PC-3 (cell line): Measurements from ENCODE around the gene MLPH. TPM values are rescaled to one million over a fixed set of nuclear protein-coding genes. Genes with fewer than 3 reads are reported as not detected.

Source experiments
- ATAC-seq: fragments of 200-7000 bp; cut with Tn5 transposase; 2 replicates; pipeline ENCODE4 v1.9.1; 2020; ENCODE audit warnings: mild to moderate bottlenecking, moderate library complexity
- BruUV-seq: library from RNA; stranded (reverse); fragments of 400-500 nt; replicated peaks from 2 replicates; lab custom pipeline; 2021; lab: Mats Ljungman, UMichigan
- CTCF ChIA-PET: fragments of 300-600 bp; sonication (Branson Sonifier 250); formaldehyde crosslinking; loops from one replicate; lab custom pipeline; 2022; ENCODE audit warnings: antibody characterized with exemption; lab: Charles Lee
- POLR2A ChIA-PET: fragments of 300-600 bp; sonication (Branson Sonifier 250); formaldehyde crosslinking; loops from one replicate; lab custom pipeline; 2022; ENCODE audit warnings: antibody characterized with exemption; ENCODE audit not compliant: unreplicated experiment; lab: Charles Lee
- DNase-seq: peaks from one replicate; pipeline ENCODE4 v3.0.0-alpha.2; 2015
- H2AFZ ChIP-seq: fragments of 300-600 bp; sonication (generic); 2 replicates; pipeline ENCODE4 v1.6.0; 2016; ENCODE audit warnings: antibody characterized with exemption, low read length
- H3F3A ChIP-seq: fragments of 300-600 bp; sonication (generic); one replicate; pipeline ENCODE4 v1.6.0; 2017; ENCODE audit warnings: antibody characterized with exemption, low read length, control low read depth, mild to moderate bottlenecking; ENCODE audit not compliant: unreplicated experiment
- H3K27ac ChIP-seq: fragments of 300-600 bp; sonication (generic); 2 replicates; pipeline ENCODE4 v1.5.1; 2016; ENCODE audit warnings: mild to moderate bottlenecking, low read length
- H3K27me3 ChIP-seq: fragments of 300-600 bp; sonication (generic); 2 replicates; pipeline ENCODE4 v1.6.1; 2016; ENCODE audit warnings: low read length, mixed read lengths
- H3K36me3 ChIP-seq: fragments of 300-600 bp; sonication (generic); 2 replicates; pipeline ENCODE4 v1.6.1; 2016; ENCODE audit warnings: low read depth, mixed run types, low read length, mixed read lengths
- H3K4me1 ChIP-seq: fragments of 300-600 bp; sonication (generic); 2 replicates; pipeline ENCODE4 v1.5.1; 2016; ENCODE audit warnings: low read length; ENCODE audit not compliant: insufficient read depth
- H3K4me2 ChIP-seq: fragments of 300-600 bp; sonication (generic); 2 replicates; pipeline ENCODE4 v1.6.0; 2016; ENCODE audit warnings: low read length
- H3K4me3 ChIP-seq: fragments of 300-600 bp; sonication (generic); 2 replicates; pipeline ENCODE4 v1.5.1; 2016; ENCODE audit warnings: mild to moderate bottlenecking, low read length, mixed read lengths
- H3K79me2 ChIP-seq: fragments of 300-600 bp; sonication (generic); 2 replicates; pipeline ENCODE4 v1.6.1; 2017; ENCODE audit warnings: low read length, mixed read lengths
- H3K9ac ChIP-seq: fragments of 300-600 bp; sonication (generic); 2 replicates; pipeline ENCODE4 v1.6.0; 2016; ENCODE audit warnings: mild to moderate bottlenecking, low read length
- H3K9me2 ChIP-seq: fragments of 300-600 bp; sonication (generic); replicated peaks from 2 replicates; pipeline ENCODE4 v1.6.1; 2016; ENCODE audit warnings: mixed run types, low read length, mixed read lengths
- H3K9me3 ChIP-seq: fragments of 300-600 bp; sonication (generic); 2 replicates; pipeline ENCODE4 v1.6.1; 2016; ENCODE audit warnings: low read length, mixed read lengths
- H4K20me1 ChIP-seq: fragments of 300-600 bp; sonication (generic); 2 replicates; pipeline ENCODE4 v1.6.1; 2016; ENCODE audit warnings: low read length, mixed read lengths
- CTCF ChIP-seq: fragments of 300-600 bp; sonication (generic); conservative IDR thresholded peaks from 2 replicates; pipeline ENCODE4 v1.5.1; 2017; ENCODE audit warnings: antibody characterized with exemption, low read depth, mild to moderate bottlenecking, low read length
- EZH2 ChIP-seq: fragments of 300-600 bp; sonication (generic); IDR thresholded peaks from one replicate; pipeline ENCODE4 v1.6.1; 2017; ENCODE audit warnings: antibody characterized with exemption, mild to moderate bottlenecking, low read length; ENCODE audit not compliant: unreplicated experiment
- EZH2phosphoT487 ChIP-seq: fragments of 300-600 bp; sonication (generic); IDR thresholded peaks from 2 replicates; pipeline ENCODE4 v1.6.1; 2018; ENCODE audit warnings: mild to moderate bottlenecking, antibody characterized with exemption, low read length, borderline replicate concordance
- intact Hi-C: fragments of 100-400 bp; cut with micrococcal nuclease; formaldehyde crosslinking; loops from 2 replicates; pipeline ENCODE4 v1.9.0; 2023
- total RNA-seq: library from RNA; depleted of rRNA; stranded (reverse); fragments of >200 nt; gene quantifications from 2 replicates; pipeline ENCODE4 v1.2.3, GENCODE V29; 2014

The MLPH gene
- total RNA-seq, 1 experiment from 2014 or later: 201 TPM

GRCh38 chr2:237538901-237539300, 51.9 kb downstream of the MLPH start:
- no peak overlapping the region for H3K27ac ChIP-seq
- no peak for ATAC-seq

GRCh38 chr2:237539681-237540080, 52.6 kb downstream of the MLPH start:
- H3K4me2 ChIP-seq: no peak overlapping the region
- no peaks in the 10 kb centered on the region for H3K9me2 ChIP-seq
- intact Hi-C loops: no loop called here
- H4K20me1 ChIP-seq: no peaks in the 10 kb centered on the region
- H3K4me3 ChIP-seq: no peak overlapping the region
- no peak overlapping the region for H3K27ac ChIP-seq
- no peak for DNase-seq
- no peaks in the 10 kb centered on the region for H3K9me3 ChIP-seq
- no TSS peak for BruUV-seq
- no peak overlapping the region for H3K9ac ChIP-seq
- no peaks in the 10 kb centered on the region for H3K27me3 ChIP-seq
- no peaks in the 10 kb centered on the region for H3K4me1 ChIP-seq
- no peaks in the 10 kb centered on the region for H3F3A ChIP-seq
- no peak overlapping the region for H2AFZ ChIP-seq
- peak; percentile 4; the same call in 1 of the 2 replicates for ATAC-seq
- peaks cover 36% of the 10 kb centered on the region for H3K36me3 ChIP-seq
- POLR2A ChIA-PET: no interaction called here
- TF ChIP-seq EZH2phosphoT487 (no peak), CTCF (no peak), EZH2 (no peak)
- H3K79me2 ChIP-seq: no peaks in the 10 kb centered on the region
- CTCF ChIA-PET: interaction anchor here (1.5 kb wide), 1 partner anchor 68 kb away, joined by 3 read pairs; no protein-coding TSS in a partner anchor

More at GRCh38 chr2:237538901-237539300, 51.9 kb downstream of the MLPH start:
- H4K20me1 ChIP-seq: no peaks in the 10 kb centered on the region
- H3F3A ChIP-seq: no peaks in the 10 kb centered on the region
- no TSS peak for BruUV-seq
- H3K79me2 ChIP-seq: no peaks in the 10 kb centered on the region
- no peaks in the 10 kb centered on the region for H3K27me3 ChIP-seq
- no peak overlapping the region for H2AFZ ChIP-seq
- TF ChIP-seq EZH2phosphoT487 (no peak), CTCF (no peak), EZH2 (no peak)
- peaks cover 43% of the 10 kb centered on the region for H3K36me3 ChIP-seq
- no peak for DNase-seq
- H3K9ac ChIP-seq: no peak overlapping the region
- H3K4me3 ChIP-seq: no peak overlapping the region
- no peaks in the 10 kb centered on the region for H3K9me2 ChIP-seq
- H3K9me3 ChIP-seq: no peaks in the 10 kb centered on the region
- intact Hi-C loops: no loop called here
- H3K4me2 ChIP-seq: no peak overlapping the region
- ChIA-PET POLR2A (no interaction called here), CTCF (interaction anchor here (1.5 kb wide), 1 partner anchor 67 kb away, joined by 3 read pairs; no protein-coding TSS in a partner anchor)
- no peaks in the 10 kb centered on the region for H3K4me1 ChIP-seq

GRCh38 chr2:237540223-237540775, 53.2 kb downstream of the MLPH start:
- H3F3A ChIP-seq: no peaks in the 10 kb centered on the region
- H3K4me2 ChIP-seq: no peak overlapping the region
- no peak overlapping the region for H3K9ac ChIP-seq
- no peak for TF ChIP-seq EZH2phosphoT487
- no peak for DNase-seq
- ATAC-seq: peak; percentile 6
- H3K27ac ChIP-seq: no peak overlapping the region
- H3K9me2 ChIP-seq: no peaks in the 10 kb centered on the region
- ChIA-PET CTCF (interaction anchor here (0.7 to 1.5 kb wide), 2 partner anchors 31 to 69 kb away, joined by 3 to 4 read pairs; no protein-coding TSS in a partner anchor), POLR2A (no interaction called here)
- H3K27me3 ChIP-seq: no peaks in the 10 kb centered on the region
- no TSS peak for BruUV-seq
- H4K20me1 ChIP-seq: no peaks in the 10 kb centered on the region
- H2AFZ ChIP-seq: no peak overlapping the region
- H3K79me2 ChIP-seq: no peaks in the 10 kb centered on the region
- peaks cover 32% of the 10 kb centered on the region for H3K36me3 ChIP-seq
- no peaks in the 10 kb centered on the region for H3K9me3 ChIP-seq
- no peak overlapping the region for H3K4me3 ChIP-seq
- intact Hi-C loops: no loop called here
- no peaks in the 10 kb centered on the region for H3K4me1 ChIP-seq
